Right cardiac atrium (tissue), 5 donors: ENCODE data around the gene THAP6. TPM values are rescaled to one million over a fixed set of nuclear protein-coding genes. Genes with fewer than 3 reads are reported as not detected.

Source experiments
- ATAC-seq, 2 donors: fragments of 200-7000 bp; cut with Tn5 transposase; one replicate each; pipeline versions ENCODE4 v1.8.0 to v1.9.1; 2020; ENCODE audit warnings: moderate library complexity in 2 of 2, mild to moderate bottlenecking in 1 of 2
- DNase-seq, 3 donors: peaks; one replicate each; pipeline ENCODE4 v3.0.0-alpha.2; 2020
- H3K27ac ChIP-seq: one replicate; pipeline ENCODE4 v1.5.1; 2013; ENCODE audit warnings: mild to moderate bottlenecking, low read length, control low read depth, moderate library complexity
- H3K27me3 ChIP-seq: one replicate; pipeline ENCODE4 v1.6.1; 2013; ENCODE audit not compliant: control insufficient read depth, insufficient read depth
- H3K4me1 ChIP-seq: one replicate; pipeline ENCODE4 v1.6.1; 2013; ENCODE audit warnings: low read length; ENCODE audit not compliant: control insufficient read depth, insufficient read depth
- H3K4me3 ChIP-seq: one replicate; pipeline ENCODE4 v1.5.1; 2013; ENCODE audit warnings: low read length, control low read depth
- H3K9me3 ChIP-seq: one replicate; pipeline ENCODE4 v1.6.1; 2013; ENCODE audit warnings: low read length; ENCODE audit not compliant: control insufficient read depth
- WGBS: extraction: QIAGEN DNeasy Blood & Tissue Kit; methylation state at CpG from one replicate; pipeline ENCODE4 v1.1.7; 2013; 5-methylcytosine and 5-hydroxymethylcytosine counted together
- intact Hi-C, 4 donors: fragments of 100-400 bp; cut with DNase I; formaldehyde crosslinking; loops; one replicate each; pipeline versions ENCODE4 v1.11.0 to v1.14.0; 2022 to 2023
- polyA plus RNA-seq: library from polyadenylated mRNA; stranded (reverse); fragments of 200-250 nt; gene quantifications from one replicate; pipeline ENCODE4 v1.2.3, GENCODE V29; 2013
- total RNA-seq, 4 donors: library from RNA; stranded (reverse); fragmentation: NEBNext Ultra II Directional; extraction: Animal tissue kit (Norgen Biotek cat#: 25700); gene quantifications; one replicate each; pipeline ENCODE4 v1.2.1, GENCODE V29; 2021
- donor health status: healthy with polysubstance abuse.
- donor health status: DM: no; HTN: yes; CAD: no.
- donor health status: DM: no; HTN: no; CAD: no.
- donor health status: DM: no; HTN: yes; CAD: no; lungs with severe emphysema.
- donor health status: DM: yes; HTN: yes; CAD: no.

THAP6 gene
- total and polyA plus RNA-seq, 5 donors = 8.5 to 21.7 (median 16.9) TPM

- intact Hi-C loops = no loop called here
- H3K4me1 ChIP-seq = no peaks in the 10 kb centered on the region
- no peaks in the 10 kb centered on the region for H3K9me3 ChIP-seq
- H3K4me3 ChIP-seq = no peak overlapping the region
- DNase-seq (no peak), ATAC-seq (no peak)
- H3K27me3 ChIP-seq = no peaks in the 10 kb centered on the region
- H3K27ac ChIP-seq = no peak overlapping the region
- 93% methylated on average over 5 of the region's 5 CpGs for WGBS
Observed at GRCh38 chr4:75545526-75545925, 31.3 kb downstream of the THAP6 start.

GRCh38 chr4:75547647-75548387 lies 33.5 kb downstream of the THAP6 start:
- intact Hi-C loops = no loop called here
- H3K27ac ChIP-seq = no peak overlapping the region
- H3K4me3 ChIP-seq = no peak overlapping the region
- no peaks in the 10 kb centered on the region for H3K27me3 ChIP-seq
- WGBS = 66% methylated on average over 15 of the region's 15 CpGs
- ATAC-seq (peak; percentile 38 to 51), DNase-seq (peak; percentile 56 to 83 (median 74))
- H3K9me3 ChIP-seq = no peaks in the 10 kb centered on the region
- no peaks in the 10 kb centered on the region for H3K4me1 ChIP-seq

GRCh38 chr4:75549019-75549418 lies 34.7 kb downstream of the THAP6 start:
- Histone ChIP-seq H3K9me3 (no peaks in the 10 kb centered on the region), H3K4me1 (no peaks in the 10 kb centered on the region), H3K4me3 (no peak overlapping the region), H3K27me3 (no peaks in the 10 kb centered on the region), H3K27ac (no peak overlapping the region)
- intact Hi-C loops = no loop called here
- WGBS = 91% methylated on average over 2 of the region's 2 CpGs
- no peak for ATAC-seq
- no peak for DNase-seq

- no peaks in the 10 kb centered on the region for H3K27me3 ChIP-seq
Observed at GRCh38 chr4:75552452-75552851, 38.2 kb downstream of the THAP6 start.

GRCh38 chr4:75555294-75556164 lies 41.3 kb downstream of the THAP6 start, which contains the start of gene ODAPH:
TSS of gene ODAPH (plus strand) at chr4:75556066. CDS start at chr4:75556083, 17 bp downstream.
- Histone ChIP-seq H3K27ac (no peak within 1 kb of the TSS), H3K4me1 (no peaks in the 10 kb centered on the region), H3K9me3 (no peaks in the 10 kb centered on the region), H3K27me3 (no peaks in the 10 kb centered on the region), H3K4me3 (no peak within 1 kb of the TSS)
- no peak for DNase-seq
- intact Hi-C loops = no loop called here
- no peak for ATAC-seq
- WGBS = 70% methylated on average over 9 of the region's 9 CpGs

More at GRCh38 chr4:75552452-75552851, 38.2 kb downstream of the THAP6 start:
- Histone ChIP-seq H3K9me3 (no peaks in the 10 kb centered on the region), H3K4me3 (no peak overlapping the region), H3K4me1 (no peaks in the 10 kb centered on the region), H3K27ac (no peak overlapping the region)
- DNase-seq (no peak), ATAC-seq (no peak)
- intact Hi-C loops = no loop called here

- H3K4me1 ChIP-seq = no peaks in the 10 kb centered on the region
- H3K27me3 ChIP-seq = no peaks in the 10 kb centered on the region
- no peaks in the 10 kb centered on the region for H3K9me3 ChIP-seq
- DNase-seq (no peak), ATAC-seq (no peak)
- no peak overlapping the region for H3K27ac ChIP-seq
- H3K4me3 ChIP-seq = no peak overlapping the region
- 83% methylated on average over 8 of the region's 8 CpGs for WGBS
- intact Hi-C loops = no loop called here
Observed at GRCh38 chr4:75557696-75558095, 43.4 kb downstream of the THAP6 start.

- Histone ChIP-seq H3K27me3 (no peaks in the 10 kb centered on the region), H3K4me3 (no peak overlapping the region), H3K9me3 (no peaks in the 10 kb centered on the region), H3K27ac (no peak overlapping the region), H3K4me1 (no peaks in the 10 kb centered on the region)
- no peak for DNase-seq
- 69% methylated on average over 8 of the region's 8 CpGs for WGBS
- intact Hi-C loops = no loop called here
- ATAC-seq = no peak
Observed at GRCh38 chr4:75561789-75562188, 47.5 kb downstream of the THAP6 start.

GRCh38 chr4:75564023-75564422 lies 49.8 kb downstream of the THAP6 start:
- no peak for ATAC-seq

GRCh38 chr4:75565481-75565880 lies 51.2 kb downstream of the THAP6 start:
- intact Hi-C loops = no loop called here
- DNase-seq (no peak), ATAC-seq (no peak)
- no peak overlapping the region for H3K4me3 ChIP-seq
- no peaks in the 10 kb centered on the region for H3K27me3 ChIP-seq
- no peak overlapping the region for H3K27ac ChIP-seq
- no peaks in the 10 kb centered on the region for H3K9me3 ChIP-seq
- H3K4me1 ChIP-seq = no peaks in the 10 kb centered on the region

More at GRCh38 chr4:75564023-75564422, 49.8 kb downstream of the THAP6 start:
- no peaks in the 10 kb centered on the region for H3K27me3 ChIP-seq
- WGBS = 81% methylated on average over 11 of the region's 11 CpGs
- H3K4me3 ChIP-seq = no peak overlapping the region
- DNase-seq = no peak
- no peak overlapping the region for H3K27ac ChIP-seq
- intact Hi-C loops = no loop called here
- H3K9me3 ChIP-seq = no peaks in the 10 kb centered on the region
- H3K4me1 ChIP-seq = no peaks in the 10 kb centered on the region

GRCh38 chr4:75566911-75567310 lies 52.6 kb downstream of the THAP6 start:
- H3K27me3 ChIP-seq = no peaks in the 10 kb centered on the region
- WGBS = 74% methylated on average over 1 of the region's 1 CpG

GRCh38 chr4:75567725-75568124 lies 53.5 kb downstream of the THAP6 start:
- H3K27me3 ChIP-seq = no peaks in the 10 kb centered on the region
- no peaks in the 10 kb centered on the region for H3K4me1 ChIP-seq
- no peak overlapping the region for H3K27ac ChIP-seq
- intact Hi-C loops = no loop called here
- no peak overlapping the region for H3K4me3 ChIP-seq
- no peaks in the 10 kb centered on the region for H3K9me3 ChIP-seq
- WGBS = 80% methylated on average over 2 of the region's 2 CpGs
- ATAC-seq (no peak), DNase-seq (no peak)

More at GRCh38 chr4:75566911-75567310, 52.6 kb downstream of the THAP6 start:
- H3K4me3 ChIP-seq = no peak overlapping the region
- DNase-seq (no peak), ATAC-seq (no peak)
- no peak overlapping the region for H3K27ac ChIP-seq
- no peaks in the 10 kb centered on the region for H3K9me3 ChIP-seq
- intact Hi-C loops = no loop called here
- H3K4me1 ChIP-seq = no peaks in the 10 kb centered on the region
